Endothelial cell of umbilical vein (primary cell): Measurements from ENCODE around the gene KHK. TPM values are rescaled to one million over a fixed set of nuclear protein-coding genes. Genes with fewer than 3 reads are reported as not detected.

Experiments used
- BruUV-seq: library from RNA; stranded (reverse); fragments of 400-500 nt; replicated peaks from 2 replicates; lab custom pipeline; 2021; lab: Mats Ljungman, UMichigan
- CTCF ChIA-PET: fragments of 300-600, 350-600 bp; sonication (Branson Sonifier 250); formaldehyde crosslinking; loops from one replicate; lab custom pipeline; 2021; ENCODE audit warnings: antibody characterized with exemption, inconsistent platforms; lab: Charles Lee
- POLR2A ChIA-PET: fragments of 300-600, 350-600 bp; sonication (Branson Sonifier 250); formaldehyde crosslinking; loops from one replicate; lab custom pipeline; 2021; ENCODE audit warnings: antibody characterized with exemption, inconsistent platforms; lab: Charles Lee
- DNase-seq: peaks from one replicate; pipeline ENCODE4 v3.0.0-alpha.2; 2011; ENCODE audit warnings: low read depth, low spot score
- FAIRE-seq: peaks from 2 replicates; lab custom pipeline; 2011; peaks lifted over from hg19 to GRCh38; lab: Jason Lieb, UNC
- H2AFZ ChIP-seq: 2 replicates; pipeline ENCODE4 v1.6.0; 2012; ENCODE audit warnings: low read depth, low read length, control low read depth, inconsistent platforms
- H3K27ac ChIP-seq: 2 replicates; pipeline ENCODE4 v1.5.1; 2011; ENCODE audit warnings: low read depth, mild to moderate bottlenecking, control low read depth, low read length, moderate library complexity; ENCODE audit not compliant: insufficient read depth
- H3K27me3 ChIP-seq, 2 experiments: 2 replicates each; pipeline versions ENCODE4 v1.6.0 to v1.6.1; 2011; ENCODE audit warnings: low read length in 2 of 2, mixed read lengths in 1 of 2; ENCODE audit not compliant: control insufficient read depth in 2 of 2, insufficient read depth in 2 of 2
- H3K36me3 ChIP-seq, 2 experiments: 2 replicates in 1 of 2; 3 replicates in 1 of 2; pipeline ENCODE4 v1.5.1; 2011; ENCODE audit warnings: low read length in 2 of 2, mild to moderate bottlenecking in 1 of 2, moderate library complexity in 1 of 2; ENCODE audit not compliant: control insufficient read depth in 2 of 2, insufficient read depth in 2 of 2; ENCODE audit errors: extremely low read depth in 1 of 2
- H3K4me1 ChIP-seq: 3 replicates; pipeline ENCODE4 v1.5.1; 2011; ENCODE audit warnings: mild to moderate bottlenecking, low read length; ENCODE audit not compliant: control insufficient read depth, insufficient read depth; ENCODE audit errors: extremely low read depth
- H3K4me2 ChIP-seq: 2 replicates; pipeline ENCODE4 v1.6.1; 2011; ENCODE audit warnings: low read length, control low read depth, mixed read lengths; ENCODE audit not compliant: insufficient read depth
- H3K4me3 ChIP-seq, 3 experiments: fragments of 200-600 bp in 1 of 3; sonication (generic), shearing (Covaris generic) in 1 of 3; replicated peaks in 1 of 3; 2 replicates each; pipeline ENCODE4 v1.5.1; 2011 to 2016; ENCODE audit warnings: control low read depth in 3 of 3, low read length in 3 of 3, mild to moderate bottlenecking in 2 of 3, inconsistent platforms in 1 of 3, low read depth in 1 of 3, moderate library complexity in 1 of 3; ENCODE audit not compliant: insufficient read depth in 1 of 3
- H3K79me2 ChIP-seq: 2 replicates; pipeline ENCODE4 v1.6.0; 2012; ENCODE audit warnings: low read length, inconsistent platforms; ENCODE audit not compliant: control insufficient read depth, insufficient read depth
- H3K9ac ChIP-seq: replicated peaks from 2 replicates; pipeline ENCODE3; 2011; ENCODE audit warnings: low read length, control low read depth; ENCODE audit not compliant: insufficient read depth; ENCODE audit errors: extremely low read depth
- H3K9me1 ChIP-seq: replicated peaks from 3 replicates; pipeline ENCODE4 v1.6.0; 2011; ENCODE audit warnings: mild to moderate bottlenecking, low read length; ENCODE audit not compliant: control insufficient read depth, insufficient read depth; ENCODE audit errors: extremely low read depth
- H3K9me3 ChIP-seq: replicated peaks from 2 replicates; pipeline ENCODE4 v1.5.1; 2012; ENCODE audit warnings: low read length, inconsistent platforms; ENCODE audit not compliant: control insufficient read depth, insufficient read depth
- H4K20me1 ChIP-seq: replicated peaks from 2 replicates; pipeline ENCODE3; 2011; ENCODE audit warnings: mild to moderate bottlenecking, low read length; ENCODE audit not compliant: control insufficient read depth, insufficient read depth; ENCODE audit errors: extremely low read depth
- CTCF ChIP-seq, 2 donors: IDR thresholded peaks; 1 replicate in 1 of 2; 2 replicates in 1 of 2; pipeline ENCODE4 v1.5.1; 2011; ENCODE audit warnings: low read length in 2 of 2, mild to moderate bottlenecking in 2 of 2, moderate library complexity in 2 of 2, control low read depth in 1 of 2, inconsistent platforms in 1 of 2, low read depth in 1 of 2; ENCODE audit not compliant: insufficient read depth in 1 of 2; ENCODE audit errors: extremely low read depth in 1 of 2
- EZH2 ChIP-seq: IDR thresholded peaks from 2 replicates; pipeline ENCODE4 v1.6.1; 2012; ENCODE audit warnings: borderline replicate concordance, low read depth, mild to moderate bottlenecking, moderate library complexity, low read length, inconsistent platforms; ENCODE audit not compliant: severe bottlenecking
- FOS ChIP-seq: IDR thresholded peaks from 2 replicates; pipeline ENCODE4 v1.6.1; 2011; ENCODE audit warnings: mild to moderate bottlenecking, low read length, moderate library complexity, borderline replicate concordance; ENCODE audit not compliant: insufficient read depth
- GATA2 ChIP-seq: IDR thresholded peaks from 2 replicates; pipeline ENCODE4 v1.7.0; 2011; ENCODE audit warnings: low read depth, mild to moderate bottlenecking, moderate library complexity, mixed read lengths, low read length; ENCODE audit not compliant: insufficient read length, insufficient read depth
- JUN ChIP-seq: IDR thresholded peaks from 2 replicates; pipeline ENCODE4 v1.6.1; 2011; ENCODE audit warnings: borderline replicate concordance, low read depth; ENCODE audit not compliant: insufficient read length, insufficient read depth
- MYC ChIP-seq: IDR thresholded peaks from one replicate; pipeline ENCODE4 v1.6.1; 2011; ENCODE audit warnings: mild to moderate bottlenecking, low read depth, low read length
- POLR2A ChIP-seq: IDR thresholded peaks from 2 replicates; pipeline ENCODE4 v1.6.1; 2012; ENCODE audit warnings: low read depth, mild to moderate bottlenecking, control low read depth, low read length
- POLR2AphosphoS5 ChIP-seq: IDR thresholded peaks from 2 replicates; pipeline ENCODE4 v1.6.1; 2012; ENCODE audit warnings: low read depth, mild to moderate bottlenecking, control low read depth, low read length, moderate library complexity; ENCODE audit not compliant: insufficient read depth
- dilution Hi-C: fragments of 300-500 bp; cut with MboI; formaldehyde crosslinking; loops from one replicate; pipeline ENCODE4 v1.15.0; 2019; ENCODE audit warnings: low sequenced_read_pairs; ENCODE audit not compliant: extremely low pct_ligation_motif_present
- intact Hi-C: fragments of 100-400 bp; cut with micrococcal nuclease; formaldehyde crosslinking; loops from one replicate; pipeline ENCODE4 v1.10.0; 2022
- polyA plus RNA-seq, 4 experiments: library from polyadenylated mRNA; depleted of rRNA in 3 of 4; stranded (reverse) in 3 of 4; unstranded in 1 of 4; fragments of >200 nt; gene quantifications; 2 replicates each; pipeline versions ENCODE4 v1.2.1 to v1.2.3, GENCODE V29; 2011 to 2012; ENCODE audit warnings: missing spikeins in 1 of 4
- total RNA-seq: library from RNA; stranded (reverse); gene quantifications from 2 replicates; pipeline ENCODE4 v1.2.3, GENCODE V29; 2021
- TF ChIP-seq, protein P1 (sequence below): IDR thresholded peaks from 2 replicates; pipeline ENCODE4 v1.6.1; 2011; ENCODE audit not compliant: insufficient read depth, insufficient read length

Gene KHK
- total and polyA plus RNA-seq, 2 donors (not counting 3 experiments of a cell fraction or from before 2014, with no cell fraction given), result 2.9 to 4.4 TPM

DNA sequence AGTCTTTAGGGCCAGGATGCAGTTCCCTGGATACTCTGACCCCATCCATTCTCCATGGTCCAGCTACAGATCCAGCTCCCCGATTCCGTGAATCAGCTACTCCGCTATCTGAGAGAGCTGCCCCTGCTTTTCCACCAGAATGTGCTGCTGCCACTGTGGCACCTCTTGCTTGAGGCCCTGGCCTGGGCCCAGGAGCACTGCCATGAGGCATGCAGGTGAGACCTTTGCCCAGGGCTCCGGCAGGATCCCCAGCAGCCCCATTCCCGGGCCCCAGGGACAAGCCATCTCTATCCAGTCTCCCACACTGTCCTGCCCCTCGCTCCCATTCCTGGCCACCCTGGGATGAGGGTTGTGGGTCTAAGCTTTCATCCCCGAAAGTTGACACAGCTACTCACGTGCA lies 46.3 kb upstream of the KHK start:
- peaks cover 32 to 63% of the 10 kb centered on the region in 2 experiments for H3K36me3 ChIP-seq
- H2AFZ ChIP-seq, result no peak overlapping the region
- no peak overlapping the region for H3K27ac ChIP-seq
- no peak overlapping the region for H3K4me2 ChIP-seq
- ChIA-PET POLR2A (no interaction called here), CTCF (interaction anchor here (0.9 to 1.1 kb wide), 2 partner anchors 79 to 194 kb away, joined by 3 read pairs; no protein-coding TSS in a partner anchor)
- dilution Hi-C loops, result no loop called here
- intact Hi-C loops, result no loop called here
- H3K27me3 ChIP-seq, result no peaks in the 10 kb centered on the region
- FAIRE-seq (no peak), DNase-seq (no peak)
- no peaks in the 10 kb centered on the region for H4K20me1 ChIP-seq
- H3K4me3 ChIP-seq, result no peak overlapping the region
- H3K9me3 ChIP-seq, result no peaks in the 10 kb centered on the region
- no peaks in the 10 kb centered on the region for H3K4me1 ChIP-seq
- no peak overlapping the region for H3K9ac ChIP-seq
- no peaks in the 10 kb centered on the region for H3K9me1 ChIP-seq
- H3K79me2 ChIP-seq, result peaks cover under 1% of the 10 kb centered on the region
- BruUV-seq, result no TSS peak
- no peak for TF ChIP-seq POLR2A
- TF ChIP-seq JUN, result no peak
- no peak for TF ChIP-seq FOS
- TF ChIP-seq POLR2AphosphoS5, result no peak
- no peak for TF ChIP-seq GATA2
- TF ChIP-seq EZH2, result no peak
- TF ChIP-seq, protein P1, sequence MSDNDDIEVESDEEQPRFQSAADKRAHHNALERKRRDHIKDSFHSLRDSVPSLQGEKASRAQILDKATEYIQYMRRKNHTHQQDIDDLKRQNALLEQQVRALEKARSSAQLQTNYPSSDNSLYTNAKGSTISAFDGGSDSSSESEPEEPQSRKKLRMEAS, result no peak

- peaks cover 26 to 49% of the 10 kb centered on the region in 2 experiments for H3K36me3 ChIP-seq
- CTCF ChIA-PET, result interaction anchor here (1.6 kb wide), 1 partner anchor 45 kb away, joined by 3 read pairs; the partner anchor contains the start of gene KHK
Measured at GRCh38 chr2:27041752-27042151, 44.8 kb upstream of the KHK start.

More at GRCh38 chr2:27041752-27042151, 44.8 kb upstream of the KHK start:
- dilution Hi-C loops, result no loop called here
- Histone ChIP-seq H3K27me3 (no peaks in the 10 kb centered on the region), H3K79me2 (no peaks in the 10 kb centered on the region), H3K4me2 (no peak overlapping the region), H3K27ac (no peak overlapping the region), H2AFZ (no peak overlapping the region), H3K4me3 (no peak overlapping the region), H3K4me1 (no peaks in the 10 kb centered on the region), H4K20me1 (no peaks in the 10 kb centered on the region), H3K9me1 (no peaks in the 10 kb centered on the region), H3K9ac (no peak overlapping the region), H3K9me3 (no peaks in the 10 kb centered on the region)
- no peak for TF ChIP-seq JUN
- TF ChIP-seq FOS, result no peak
- TF ChIP-seq MYC, result no peak
- no peak for TF ChIP-seq POLR2A
- no peak for TF ChIP-seq CTCF (IDR thresholded peaks at IDR 0.05; ENCODE audit: extremely low read depth in 1 of 2, insufficient read depth in 1 of 2, low read depth in 1 of 2, low read length in 2 of 2)
- TF ChIP-seq EZH2, result no peak
- no peak for TF ChIP-seq GATA2
- TF ChIP-seq, protein P1, result no peak
- intact Hi-C loops, result no loop called here
- FAIRE-seq (peak; percentile 42), DNase-seq (no peak)
- POLR2A ChIA-PET, result no interaction called here
- no TSS peak for BruUV-seq
